Jurkat, Clone E6-1 (cell line): ENCODE measurements around the gene ZNF607.

Source experiments
- DNase-seq: peaks from one replicate; pipeline ENCODE4 v3.0.0-alpha.2; 2011; ENCODE audit warnings: low read depth, low spot score
- H3K4me3 ChIP-seq: 2 replicates; pipeline ENCODE4 v1.5.1; 2011; ENCODE audit warnings: mild to moderate bottlenecking, low read length, control low read depth, moderate library complexity

ZNF607 gene

GRCh38 chr19:37655301-37655688 is 64.3 kb downstream of the ZNF607 start, which contains the start of gene ZFP30:
Gene ZFP30, minus strand, starts transcription at chr19:37655465. Its CDS starts 7,643 bp downstream, at chr19:37647822.
- peak; percentile 59 for DNase-seq

GRCh38 chr19:37654629-37655300 is 64.8 kb downstream of the ZNF607 start:
- peak overlapping the region; percentile 84 for H3K4me3 ChIP-seq
- DNase-seq: peak; percentile 50

More at GRCh38 chr19:37655301-37655688, 64.3 kb downstream of the ZNF607 start, which contains the start of gene ZFP30:
- H3K4me3 ChIP-seq: peak within 1 kb of the TSS; percentile 84

GRCh38 chr19:37654118-37654517 is 65.4 kb downstream of the ZNF607 start:
- H3K4me3 ChIP-seq: peak overlapping the region; percentile 84
- peak; percentile 24 for DNase-seq
